Lower lobe of right lung (tissue), 2 donors: ENCODE results near the gene TCF4. TPM values are rescaled to one million over a fixed set of nuclear protein-coding genes. Genes with fewer than 3 reads are reported as not detected.

Experiments used
- ATAC-seq, 2 donors: fragments of 200-7000 bp; cut with Tn5 transposase; one replicate each; pipeline ENCODE4 v1.9.1; 2020 to 2022; ENCODE audit warnings: mild to moderate bottlenecking in 2 of 2, moderate library complexity in 2 of 2
- DNase-seq: peaks from one replicate; pipeline ENCODE4 v3.0.0-alpha.2; 2020
- H3K27ac ChIP-seq: fragments of 200-600 bp; one replicate; pipeline ENCODE4 v1.8.0; 2022
- H3K27me3 ChIP-seq: fragments of 200-600 bp; one replicate; pipeline ENCODE4 v1.8.0; 2022; ENCODE audit warnings: low read depth
- H3K36me3 ChIP-seq: fragments of 200-600 bp; one replicate; pipeline ENCODE4 v1.8.0; 2022; ENCODE audit warnings: mild to moderate bottlenecking
- H3K4me1 ChIP-seq: fragments of 200-600 bp; one replicate; pipeline ENCODE4 v1.8.0; 2022
- H3K4me3 ChIP-seq: fragments of 200-600 bp; one replicate; pipeline ENCODE4 v1.8.0; 2022; ENCODE audit warnings: mild to moderate bottlenecking
- H3K9me3 ChIP-seq: fragments of 200-600 bp; one replicate; pipeline ENCODE4 v1.8.0; 2022
- intact Hi-C: fragments of 100-400 bp; cut with DNase I; formaldehyde crosslinking; loops from one replicate; pipeline ENCODE4 v1.11.0; 2022
- total RNA-seq: library from RNA; stranded (reverse); fragmentation: NEBNext Ultra II Directional; extraction: Animal tissue kit (Norgen Biotek cat#: 25700); gene quantifications from one replicate; pipeline ENCODE4 v1.2.1, GENCODE V29; 2021
- TF ChIP-seq, protein P1 (sequence below): fragments of 200-600 bp; IDR thresholded peaks from one replicate; pipeline ENCODE4 v1.8.0; 2022; ENCODE audit warnings: antibody characterized with exemption, mild to moderate bottlenecking
- donor health status: DM: no; HTN: yes; CAD: no; lungs with severe emphysema.

TCF4 gene
- total RNA-seq, 1 donor from 2014 or later, result 112 TPM

DNA sequence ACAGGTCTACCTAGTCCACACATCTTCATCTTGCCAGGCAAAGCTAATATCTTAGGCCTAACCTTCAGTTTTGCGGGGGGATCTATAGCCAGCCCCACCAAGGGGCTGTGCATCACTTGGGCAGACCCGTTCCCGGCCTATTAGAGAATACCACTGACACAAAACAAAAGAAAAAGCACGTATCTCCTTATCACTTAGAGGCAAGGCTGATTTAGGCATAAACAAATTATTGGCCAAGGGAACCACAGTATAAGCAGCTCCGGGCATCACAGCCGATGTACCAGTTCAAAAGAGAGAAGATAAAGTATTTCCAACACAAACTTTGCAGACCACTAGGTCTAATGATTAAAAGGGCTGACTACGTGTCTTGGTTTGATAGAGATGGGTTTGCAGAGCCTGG lies 248.0 kb downstream of the TCF4 start:
- H3K9me3 ChIP-seq, result no peaks in the 10 kb centered on the region
- no peaks in the 10 kb centered on the region for H3K27me3 ChIP-seq
- no peak for ATAC-seq
- no peaks in the 10 kb centered on the region for H3K36me3 ChIP-seq
- no peak for DNase-seq
- peaks cover 29% of the 10 kb centered on the region for H3K4me1 ChIP-seq
- TF ChIP-seq, protein P1, sequence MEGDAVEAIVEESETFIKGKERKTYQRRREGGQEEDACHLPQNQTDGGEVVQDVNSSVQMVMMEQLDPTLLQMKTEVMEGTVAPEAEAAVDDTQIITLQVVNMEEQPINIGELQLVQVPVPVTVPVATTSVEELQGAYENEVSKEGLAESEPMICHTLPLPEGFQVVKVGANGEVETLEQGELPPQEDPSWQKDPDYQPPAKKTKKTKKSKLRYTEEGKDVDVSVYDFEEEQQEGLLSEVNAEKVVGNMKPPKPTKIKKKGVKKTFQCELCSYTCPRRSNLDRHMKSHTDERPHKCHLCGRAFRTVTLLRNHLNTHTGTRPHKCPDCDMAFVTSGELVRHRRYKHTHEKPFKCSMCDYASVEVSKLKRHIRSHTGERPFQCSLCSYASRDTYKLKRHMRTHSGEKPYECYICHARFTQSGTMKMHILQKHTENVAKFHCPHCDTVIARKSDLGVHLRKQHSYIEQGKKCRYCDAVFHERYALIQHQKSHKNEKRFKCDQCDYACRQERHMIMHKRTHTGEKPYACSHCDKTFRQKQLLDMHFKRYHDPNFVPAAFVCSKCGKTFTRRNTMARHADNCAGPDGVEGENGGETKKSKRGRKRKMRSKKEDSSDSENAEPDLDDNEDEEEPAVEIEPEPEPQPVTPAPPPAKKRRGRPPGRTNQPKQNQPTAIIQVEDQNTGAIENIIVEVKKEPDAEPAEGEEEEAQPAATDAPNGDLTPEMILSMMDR, result no peak
- intact Hi-C loops, result no loop called here
- no peak overlapping the region for H3K4me3 ChIP-seq
- peak overlapping the region; percentile 78 for H3K27ac ChIP-seq

DNA sequence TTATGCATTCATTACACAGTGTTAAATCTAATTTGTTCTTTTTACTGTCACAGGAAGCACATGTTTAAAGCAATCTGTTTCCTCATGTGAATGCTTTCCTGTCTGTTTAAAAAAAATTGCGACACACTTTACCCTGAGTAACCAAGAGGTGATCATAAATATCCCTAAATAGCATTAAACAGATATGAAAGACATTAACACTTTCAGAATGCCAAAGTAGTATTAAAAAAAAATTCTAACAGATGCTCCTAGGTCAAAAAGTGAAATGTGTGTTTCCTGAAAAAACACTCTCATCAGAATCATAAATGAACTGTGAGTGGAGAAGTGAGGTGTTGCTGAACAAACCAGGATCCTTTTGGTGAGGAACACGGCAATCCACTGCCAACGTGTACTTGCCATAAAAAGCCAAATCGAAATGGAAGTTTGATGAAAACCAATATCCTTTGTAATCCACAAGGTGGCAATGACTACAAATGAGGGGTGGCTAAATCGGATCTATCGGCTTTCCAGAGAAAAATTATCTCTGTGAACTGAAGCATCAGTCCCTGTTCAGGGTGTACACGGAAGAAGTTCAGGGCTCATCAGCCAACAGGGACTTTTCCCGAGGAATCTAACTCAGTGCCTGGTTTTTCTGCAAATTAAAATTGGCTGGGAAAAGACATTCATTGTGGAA lies 248.9 kb downstream of the TCF4 start:
- H3K4me1 ChIP-seq, result peaks cover 29% of the 10 kb centered on the region
- H3K9me3 ChIP-seq, result no peaks in the 10 kb centered on the region
- TF ChIP-seq, protein P1, result no peak
- no peak for DNase-seq
- peak overlapping the region; percentile 78 for H3K27ac ChIP-seq
- intact Hi-C loops, result no loop called here
- no peak overlapping the region for H3K4me3 ChIP-seq
- peak in 1 of 2 donors; percentile 53 for ATAC-seq
- no peaks in the 10 kb centered on the region for H3K27me3 ChIP-seq
- H3K36me3 ChIP-seq, result no peaks in the 10 kb centered on the region

DNA sequence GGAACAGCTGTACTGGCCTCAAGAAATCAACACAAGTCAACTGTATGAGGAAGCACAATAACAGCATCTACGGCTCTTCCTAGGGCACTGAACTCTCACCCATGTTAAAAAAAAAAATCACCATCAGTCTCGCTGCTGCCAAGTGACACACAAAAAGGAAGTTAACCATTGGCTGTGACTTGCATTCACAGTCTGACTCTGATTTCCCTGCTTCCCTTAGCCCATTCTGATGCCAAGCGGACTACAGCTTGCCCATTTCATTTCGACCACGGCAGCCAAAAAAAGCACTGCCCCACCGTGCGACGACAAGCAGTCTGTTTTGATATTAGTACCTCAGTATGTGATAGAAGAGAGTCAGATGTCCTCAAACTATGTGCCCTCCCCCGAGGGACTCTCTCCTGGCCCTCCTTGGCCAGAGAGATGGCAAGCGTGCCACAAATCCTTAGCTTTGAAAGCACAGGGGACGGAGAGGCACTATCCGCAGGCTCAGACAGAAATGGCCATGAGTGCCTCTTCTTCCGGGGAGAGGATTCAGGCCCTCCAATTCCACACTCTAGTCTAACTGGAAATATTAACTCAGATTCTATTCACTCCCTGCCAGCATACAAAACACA lies 250.0 kb downstream of the TCF4 start:
- H3K4me1 ChIP-seq, result peaks cover 29% of the 10 kb centered on the region
- ATAC-seq (peak; percentile 69 to 79), DNase-seq (no peak)
- intact Hi-C loops, result no loop called here
- H3K9me3 ChIP-seq, result no peaks in the 10 kb centered on the region
- TF ChIP-seq, protein P1, result no peak
- no peaks in the 10 kb centered on the region for H3K36me3 ChIP-seq
- H3K4me3 ChIP-seq, result peak overlapping the region; percentile 10
- peak overlapping the region; percentile 78 for H3K27ac ChIP-seq
- no peaks in the 10 kb centered on the region for H3K27me3 ChIP-seq

DNA sequence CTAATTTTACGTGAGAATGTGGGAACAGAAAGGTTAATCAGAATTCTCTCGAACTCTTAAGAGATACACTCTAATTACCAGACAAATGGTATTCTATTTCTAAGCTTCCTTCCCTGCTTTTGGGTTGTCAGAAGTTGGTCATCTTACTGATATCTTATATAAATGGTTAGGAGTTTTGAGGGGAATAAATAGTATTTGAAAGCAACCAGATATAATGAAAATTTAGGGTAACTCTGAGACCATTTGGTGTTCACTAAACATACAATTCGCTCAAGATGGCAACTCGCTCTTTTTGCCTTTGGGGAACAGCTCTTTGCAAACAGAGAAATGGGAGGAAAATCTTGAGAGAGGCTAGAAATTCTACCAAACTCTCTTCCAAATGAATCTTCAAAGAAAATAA lies 250.9 kb downstream of the TCF4 start:
- DNase-seq (no peak), ATAC-seq (no peak)
- H3K27ac ChIP-seq, result peak overlapping the region; percentile 78
- TF ChIP-seq, protein P1, result no peak
- no peaks in the 10 kb centered on the region for H3K27me3 ChIP-seq
- H3K4me3 ChIP-seq, result no peak overlapping the region
- no peaks in the 10 kb centered on the region for H3K9me3 ChIP-seq
- intact Hi-C loops, result no loop called here
- H3K36me3 ChIP-seq, result no peaks in the 10 kb centered on the region
- H3K4me1 ChIP-seq, result peaks cover 31% of the 10 kb centered on the region

DNA sequence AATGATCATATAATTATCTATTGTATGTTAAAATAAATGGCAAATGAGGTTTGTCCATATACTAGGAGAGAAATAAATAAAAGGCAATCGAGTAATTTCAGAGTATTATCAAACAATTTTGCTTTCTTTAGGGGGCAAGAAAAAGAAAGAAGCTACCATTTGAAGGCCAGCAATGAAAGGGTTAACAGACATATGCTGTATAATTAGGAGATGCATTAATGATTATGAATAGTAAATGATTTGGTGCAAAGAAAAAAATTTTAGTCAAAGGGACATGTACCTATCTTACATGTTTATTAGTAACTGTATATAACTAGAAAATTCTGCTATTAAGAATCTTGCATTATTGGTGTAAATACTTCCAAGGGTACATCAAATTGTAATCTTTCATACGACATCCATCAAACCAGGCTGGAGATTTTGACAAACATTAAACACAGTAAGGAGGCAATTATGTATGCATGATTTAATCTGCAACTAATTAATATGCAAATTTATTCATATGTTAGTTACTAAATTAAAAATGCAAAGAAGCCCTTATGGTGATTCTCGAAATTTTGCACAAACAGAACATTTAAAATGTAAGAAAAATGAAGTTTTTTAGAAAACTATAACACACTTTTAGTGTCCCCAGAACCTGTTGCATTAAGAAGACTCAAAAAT lies 251.4 kb downstream of the TCF4 start:
- intact Hi-C loops, result no loop called here
- Histone ChIP-seq H3K4me1 (peaks cover 36% of the 10 kb centered on the region), H3K4me3 (no peak overlapping the region), H3K27ac (no peak overlapping the region), H3K36me3 (no peaks in the 10 kb centered on the region), H3K9me3 (no peaks in the 10 kb centered on the region), H3K27me3 (no peaks in the 10 kb centered on the region)
- DNase-seq (no peak), ATAC-seq (no peak)
- TF ChIP-seq, protein P1, result no peak
